KMS-11 (cell line): Measurements from ENCODE around the gene TAF1B.

Source experiments
- H2AFZ ChIP-seq: fragments of 200-600 bp; sonication (generic); 2 replicates; pipeline ENCODE4 v1.6.1; 2016; ENCODE audit warnings: antibody characterized with exemption, mixed run types, low read depth
- H3K27ac ChIP-seq: fragments of 200-600 bp; sonication (generic); 2 replicates; pipeline ENCODE4 v1.6.1; 2016; ENCODE audit warnings: mild to moderate bottlenecking, mixed run types
- H3K27me3 ChIP-seq: fragments of 200-600 bp; sonication (generic); 2 replicates; pipeline ENCODE4 v1.6.1; 2017; ENCODE audit warnings: mild to moderate bottlenecking, low read depth, mixed run types, moderate library complexity; ENCODE audit not compliant: insufficient read depth
- H3K36me3 ChIP-seq: fragments of 200-600 bp; sonication (generic); 2 replicates; pipeline ENCODE4 v1.6.1; 2017; ENCODE audit warnings: mild to moderate bottlenecking, mixed run types; ENCODE audit not compliant: insufficient read depth
- H3K4me1 ChIP-seq: fragments of 200-600 bp; sonication (generic); 2 replicates; pipeline ENCODE4 v1.6.1; 2016; ENCODE audit warnings: mild to moderate bottlenecking, low read depth, mixed run types; ENCODE audit not compliant: poor library complexity, severe bottlenecking
- H3K4me2 ChIP-seq: fragments of 200-600 bp; sonication (generic); 2 replicates; pipeline ENCODE4 v1.7.0; 2016; ENCODE audit warnings: mild to moderate bottlenecking, mixed run types
- H3K4me3 ChIP-seq: fragments of 200-600 bp; sonication (generic); IDR thresholded peaks from 2 replicates; pipeline ENCODE4 v1.6.1; 2017; ENCODE audit warnings: low read depth, low read length, mixed read lengths; ENCODE audit not compliant: insufficient read depth
- H3K79me2 ChIP-seq: fragments of 200-600 bp; sonication (generic); 2 replicates; pipeline ENCODE4 v1.6.1; 2016; ENCODE audit warnings: low read depth, mixed run types; ENCODE audit not compliant: insufficient read depth
- H3K9ac ChIP-seq: fragments of 200-600 bp; sonication (generic); 2 replicates; pipeline ENCODE4 v1.6.1; 2016; ENCODE audit warnings: mild to moderate bottlenecking, mixed run types
- H4K20me1 ChIP-seq: fragments of 200-600 bp; sonication (generic); 2 replicates; pipeline ENCODE4 v1.6.1; 2016; ENCODE audit warnings: mild to moderate bottlenecking, mixed run types; ENCODE audit not compliant: insufficient read depth
- CTCF ChIP-seq: fragments of 200-600 bp; sonication (generic); conservative IDR thresholded peaks from 2 replicates; pipeline ENCODE4 v1.6.1; 2017; ENCODE audit warnings: low read depth, mild to moderate bottlenecking, antibody characterized with exemption, low read length, moderate library complexity, mixed read lengths

The TAF1B gene

DNA sequence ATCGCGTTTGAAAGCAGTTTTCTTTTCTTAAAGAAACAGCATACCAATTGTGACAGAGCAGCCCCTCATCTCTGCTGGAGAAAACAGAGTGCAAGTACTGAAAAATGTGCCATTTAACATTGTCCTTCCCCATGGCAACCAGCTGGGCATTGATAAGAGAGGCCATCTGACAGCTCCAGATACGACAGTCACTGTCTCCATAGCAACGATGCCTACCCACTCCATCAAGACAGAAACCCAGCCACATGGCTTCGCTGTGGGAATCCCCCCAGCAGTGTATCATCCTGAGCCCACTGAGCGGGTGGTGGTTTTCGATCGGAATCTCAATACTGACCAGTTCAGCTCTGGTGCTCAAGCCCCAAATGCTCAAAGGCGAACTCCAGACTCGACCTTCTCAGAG lies 117.7 kb downstream of the TAF1B start:
- 0 out of 2 replicates have a peak, but pooled peaks cover 3% of the 10 kb centered on the region for H3K36me3 ChIP-seq
- no peaks in the 10 kb centered on the region for H3K27me3 ChIP-seq
- H3K4me2 ChIP-seq: no peak overlapping the region
- no peak overlapping the region for H3K4me3 ChIP-seq
- no peaks in the 10 kb centered on the region for H3K79me2 ChIP-seq
- no peak overlapping the region for H3K9ac ChIP-seq
- no peak overlapping the region for H3K27ac ChIP-seq
- peaks cover 12% of the 10 kb centered on the region for H3K4me1 ChIP-seq
- TF ChIP-seq CTCF: no peak
- no peak overlapping the region for H2AFZ ChIP-seq
- H4K20me1 ChIP-seq: no peaks in the 10 kb centered on the region

- H3K36me3 ChIP-seq: 0 out of 2 replicates have a peak, but pooled peaks cover 3% of the 10 kb centered on the region
These were observed 121.2 kb downstream of the TAF1B start for GRCh38 chr2:9964334-9964980.

DNA sequence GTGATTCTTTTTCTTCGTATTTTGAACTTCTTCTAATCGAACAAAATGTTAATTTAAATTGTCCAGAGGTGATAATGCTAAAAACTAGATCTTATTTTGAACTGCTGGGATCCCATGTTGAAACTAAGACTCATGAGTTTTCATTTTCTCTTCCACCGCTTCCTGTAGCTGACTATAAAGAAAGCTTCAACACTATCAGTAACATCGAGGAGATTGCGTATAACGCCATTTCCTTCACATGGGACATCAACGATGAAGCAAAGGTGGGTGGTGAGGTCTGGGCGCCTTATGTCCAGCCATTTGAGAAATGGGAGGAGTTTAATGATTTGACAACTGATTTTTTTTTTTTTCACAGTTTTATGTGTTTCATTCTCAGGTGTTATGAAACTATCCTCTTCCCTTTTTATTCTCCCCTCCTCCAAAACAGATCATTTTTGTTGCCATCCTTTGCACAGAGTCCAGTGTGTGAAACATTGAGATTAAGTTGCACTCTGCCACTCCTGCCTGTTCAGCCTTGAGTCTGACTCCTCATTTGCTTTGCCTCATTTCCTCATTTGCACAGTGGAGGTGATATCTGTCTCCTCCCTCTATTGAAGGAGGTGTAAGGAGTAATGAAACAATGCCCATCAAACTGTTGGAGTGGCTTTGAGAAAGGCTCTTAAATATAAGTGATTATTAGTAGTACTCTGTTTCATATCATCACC lies 122.0 kb downstream of the TAF1B start:
- Histone ChIP-seq H3K9ac (no peak overlapping the region), H3K27ac (no peak overlapping the region), H2AFZ (no peak overlapping the region), H4K20me1 (no peaks in the 10 kb centered on the region), H3K4me2 (no peak overlapping the region; the same call in 1 of the 2 replicates), H3K79me2 (no peaks in the 10 kb centered on the region), H3K36me3 (0 out of 2 replicates have a peak, but pooled peaks cover 3% of the 10 kb centered on the region), H3K27me3 (no peaks in the 10 kb centered on the region), H3K4me3 (no peak overlapping the region), H3K4me1 (peaks cover 12% of the 10 kb centered on the region)
- TF ChIP-seq CTCF: no peak

More at GRCh38 chr2:9964334-9964980, 121.2 kb downstream of the TAF1B start:
- no peak overlapping the region for H3K27ac ChIP-seq
- TF ChIP-seq CTCF: no peak
- H3K9ac ChIP-seq: no peak overlapping the region
- no peaks in the 10 kb centered on the region for H3K27me3 ChIP-seq
- no peak overlapping the region for H3K4me2 ChIP-seq
- H3K79me2 ChIP-seq: no peaks in the 10 kb centered on the region
- H2AFZ ChIP-seq: no peak overlapping the region
- no peak overlapping the region for H3K4me3 ChIP-seq
- no peaks in the 10 kb centered on the region for H4K20me1 ChIP-seq
- H3K4me1 ChIP-seq: peaks cover 12% of the 10 kb centered on the region

DNA sequence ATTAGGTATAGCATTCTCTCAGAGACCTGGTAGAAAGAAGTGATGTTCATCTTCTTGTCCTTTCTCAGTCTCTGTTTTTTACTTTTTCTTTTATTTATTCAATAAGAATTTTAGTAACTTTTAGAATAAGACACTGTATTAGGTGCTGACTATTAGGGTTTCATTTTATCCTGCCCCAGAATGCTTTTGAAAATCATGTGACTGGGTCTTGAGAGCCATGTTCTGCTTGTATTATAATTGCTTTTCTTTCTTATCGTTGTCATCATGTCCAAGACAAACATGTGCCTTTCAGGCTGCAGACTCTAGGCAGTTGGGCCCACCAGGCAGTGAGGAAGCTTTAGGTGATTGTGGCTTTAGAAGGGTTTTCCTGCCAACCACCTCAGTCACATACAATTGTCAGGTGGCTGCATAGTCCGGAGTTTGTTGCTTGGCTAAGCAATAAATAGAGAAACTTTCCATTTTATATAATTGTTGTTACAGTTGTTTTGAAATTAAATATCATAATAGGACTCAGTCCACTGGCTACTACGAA lies 123.3 kb downstream of the TAF1B start:
- H3K27ac ChIP-seq: no peak overlapping the region
- H4K20me1 ChIP-seq: no peaks in the 10 kb centered on the region
- H3K36me3 ChIP-seq: 0 out of 2 replicates have a peak, but pooled peaks cover 3% of the 10 kb centered on the region
- TF ChIP-seq CTCF: no peak
- H3K27me3 ChIP-seq: no peaks in the 10 kb centered on the region
- H3K4me3 ChIP-seq: no peak overlapping the region
- H2AFZ ChIP-seq: no peak overlapping the region
- no peak overlapping the region for H3K4me2 ChIP-seq
- peaks cover 12% of the 10 kb centered on the region for H3K4me1 ChIP-seq
- H3K9ac ChIP-seq: no peak overlapping the region
- H3K79me2 ChIP-seq: no peaks in the 10 kb centered on the region
